Gastrocnemius medialis (tissue), 4 donors: ENCODE results near the gene EYA3.

ENCODE experiments used
- POLR2A ChIP-seq, 2 donors: fragments of 450-650 bp; IDR thresholded peaks; one replicate each; pipeline ENCODE4 v1.6.1; 2017; ENCODE audit warnings: antibody characterized with exemption in 2 of 2, mild to moderate bottlenecking in 2 of 2, moderate library complexity in 2 of 2
- TF ChIP-seq, protein P1 (sequence below), 5 experiments: fragments of 450-650 bp in 3 of 5; fragments of 200-600 bp in 2 of 5; sonication (generic) in 2 of 5; IDR thresholded peaks in 4 of 5; conservative IDR thresholded peaks in 1 of 5; 1 replicate in 4 of 5; 2 replicates in 1 of 5; pipeline ENCODE4 v1.5.1; 2016 to 2019; ENCODE audit warnings: antibody characterized with exemption in 5 of 5, mild to moderate bottlenecking in 3 of 5, moderate library complexity in 3 of 5

DNA sequence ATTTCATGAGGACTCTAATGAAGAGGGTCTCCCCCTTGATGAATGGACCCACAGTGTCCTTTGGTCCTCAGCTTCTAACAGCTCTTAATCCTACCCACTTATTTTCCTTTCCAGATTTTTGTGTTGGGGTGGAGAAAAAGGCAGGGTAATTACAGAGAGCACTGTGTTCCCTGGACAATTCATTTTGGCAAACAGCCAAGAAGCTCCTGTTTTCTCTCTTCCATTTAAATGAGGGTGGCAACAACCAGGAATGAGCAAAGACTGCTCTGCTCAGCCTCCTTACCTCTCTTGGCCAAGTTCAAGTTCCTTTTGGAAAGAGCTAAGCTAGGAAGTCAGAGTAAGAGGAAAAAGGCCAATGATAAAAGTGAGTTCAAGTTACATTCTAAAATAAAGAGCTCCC, 116.7 kb downstream of the EYA3 start:
- TF ChIP-seq, protein P1, sequence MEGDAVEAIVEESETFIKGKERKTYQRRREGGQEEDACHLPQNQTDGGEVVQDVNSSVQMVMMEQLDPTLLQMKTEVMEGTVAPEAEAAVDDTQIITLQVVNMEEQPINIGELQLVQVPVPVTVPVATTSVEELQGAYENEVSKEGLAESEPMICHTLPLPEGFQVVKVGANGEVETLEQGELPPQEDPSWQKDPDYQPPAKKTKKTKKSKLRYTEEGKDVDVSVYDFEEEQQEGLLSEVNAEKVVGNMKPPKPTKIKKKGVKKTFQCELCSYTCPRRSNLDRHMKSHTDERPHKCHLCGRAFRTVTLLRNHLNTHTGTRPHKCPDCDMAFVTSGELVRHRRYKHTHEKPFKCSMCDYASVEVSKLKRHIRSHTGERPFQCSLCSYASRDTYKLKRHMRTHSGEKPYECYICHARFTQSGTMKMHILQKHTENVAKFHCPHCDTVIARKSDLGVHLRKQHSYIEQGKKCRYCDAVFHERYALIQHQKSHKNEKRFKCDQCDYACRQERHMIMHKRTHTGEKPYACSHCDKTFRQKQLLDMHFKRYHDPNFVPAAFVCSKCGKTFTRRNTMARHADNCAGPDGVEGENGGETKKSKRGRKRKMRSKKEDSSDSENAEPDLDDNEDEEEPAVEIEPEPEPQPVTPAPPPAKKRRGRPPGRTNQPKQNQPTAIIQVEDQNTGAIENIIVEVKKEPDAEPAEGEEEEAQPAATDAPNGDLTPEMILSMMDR (IDR thresholded peaks at IDR 0.05 in 4 of 5, conservative IDR thresholded peaks at IDR 0.05 in 1 of 5): no peak
- no peak for TF ChIP-seq POLR2A (IDR thresholded peaks at IDR 0.05)
